GM23248 (cell line): Measurements from ENCODE around the gene WNT1.

Experiments
- EZH2 ChIP-seq: fragments of 200-600 bp; sonication (generic); IDR thresholded peaks from 2 replicates; pipeline ENCODE4 v1.6.1; 2018; ENCODE audit warnings: antibody characterized with exemption, mild to moderate bottlenecking; ENCODE audit not compliant: insufficient read depth, poor library complexity, severe bottlenecking
- EZH2phosphoT487 ChIP-seq: fragments of 200-600 bp; sonication (generic); IDR thresholded peaks from 2 replicates; pipeline ENCODE4 v1.6.1; 2018; ENCODE audit warnings: antibody characterized with exemption, moderate library complexity, mild to moderate bottlenecking, low read depth; ENCODE audit not compliant: insufficient read depth

GRCh38 chr12:49013428-49013827 is 35.3 kb downstream of the WNT1 start:
- no peak for TF ChIP-seq EZH2
- no peak for TF ChIP-seq EZH2phosphoT487
